Neural cell (in vitro differentiated cells): Measurements from ENCODE around the gene PMIS2.

Experiments used
- CTCF ChIP-seq: fragments of 450-650 bp; IDR thresholded peaks from 2 replicates; pipeline ENCODE4 v1.5.1; 2014; ENCODE audit warnings: antibody characterized with exemption, mild to moderate bottlenecking, moderate library complexity; ENCODE audit not compliant: poor library complexity, severe bottlenecking
- EZH2 ChIP-seq: fragments of 200-600, 300-800 bp; shearing (Covaris generic), sonication (generic); IDR thresholded peaks from 2 replicates; pipeline ENCODE4 v1.6.1; 2014; ENCODE audit warnings: antibody characterized with exemption, low read length, borderline replicate concordance, mild to moderate bottlenecking; ENCODE audit not compliant: insufficient read depth, poor library complexity, severe bottlenecking
- MXI1 ChIP-seq: fragments of 450-650 bp; conservative IDR thresholded peaks from 2 replicates; pipeline ENCODE4 v1.6.1; 2014; ENCODE audit warnings: antibody characterized with exemption, mild to moderate bottlenecking; ENCODE audit not compliant: poor library complexity, severe bottlenecking
- POLR2AphosphoS5 ChIP-seq: IDR thresholded peaks from 2 replicates; pipeline ENCODE4 v1.6.1; 2012
- RAD21 ChIP-seq: fragments of 450-650 bp; conservative IDR thresholded peaks from 2 replicates; pipeline ENCODE4 v1.6.1; 2014; ENCODE audit warnings: antibody characterized with exemption, mild to moderate bottlenecking, moderate library complexity

DNA sequence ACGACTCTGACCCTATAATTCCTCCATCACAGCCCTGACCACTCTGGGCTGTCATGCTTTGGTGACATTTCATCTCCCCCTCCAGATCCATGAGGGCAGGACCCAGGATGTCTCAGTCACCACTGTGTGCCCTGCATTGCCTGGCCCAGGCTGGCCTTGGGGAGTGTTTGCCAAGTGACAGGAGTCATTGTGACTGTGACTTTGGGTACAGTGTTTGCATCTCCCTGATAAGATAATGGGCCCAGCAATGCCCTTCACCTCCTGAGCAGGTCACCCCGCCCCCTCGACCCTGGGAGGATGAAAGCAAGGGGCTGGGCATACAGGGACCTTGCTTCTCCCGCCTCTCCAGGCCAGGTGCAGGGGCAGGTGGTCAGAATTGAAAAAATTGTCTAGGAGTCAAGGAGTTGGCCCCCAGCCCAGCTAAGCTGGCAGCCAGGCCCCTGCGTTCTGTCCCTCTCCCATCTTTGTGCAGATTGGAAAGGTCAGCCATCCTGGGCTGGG, 16.6 kb upstream of the PMIS2 start:
- TF ChIP-seq CTCF (no peak), EZH2 (no peak), POLR2AphosphoS5 (no peak), MXI1 (no peak), RAD21 (no peak)
